ENCODE measurements around the gene POLE4.

POLE4 gene

GRCh38 chr2:74975016-74975415 is 16.6 kb downstream of the POLE4 start:
- no peak overlapping the region for H3K4me2 ChIP-seq
- no peaks in the 10 kb centered on the region for H3K36me3 ChIP-seq (ENCODE audit: insufficient read depth)
- no peak overlapping the region for H2AFZ ChIP-seq (ENCODE audit: low read depth)
- H4K20me1 ChIP-seq (ENCODE audit: insufficient read depth) = no peaks in the 10 kb centered on the region
- no peak for TF ChIP-seq CTCF (conservative IDR thresholded peaks at IDR 0.05; ENCODE audit: low read depth, low read length)
- no peaks in the 10 kb centered on the region for H3K79me2 ChIP-seq (ENCODE audit: insufficient read depth, low read depth)
- no peaks in the 10 kb centered on the region for H3K4me1 ChIP-seq (ENCODE audit: low read depth, poor library complexity, severe bottlenecking)
- no peak overlapping the region for H3K9ac ChIP-seq
- H3K27ac ChIP-seq = no peak overlapping the region
- H3K4me3 ChIP-seq (IDR thresholded peaks at IDR 0.05; ENCODE audit: insufficient read depth, low read depth, low read length) = no peak overlapping the region
- H3K27me3 ChIP-seq (ENCODE audit: insufficient read depth, low read depth) = no peaks in the 10 kb centered on the region

GRCh38 chr2:74979844-74980243 is 21.4 kb downstream of the POLE4 start:
- H3K4me2 ChIP-seq = no peak overlapping the region

GRCh38 chr2:74982577-74982976 is 24.1 kb downstream of the POLE4 start:
- H3K36me3 ChIP-seq (ENCODE audit: insufficient read depth) = no peaks in the 10 kb centered on the region
- no peak for TF ChIP-seq CTCF (conservative IDR thresholded peaks at IDR 0.05; ENCODE audit: low read depth, low read length)
- H3K79me2 ChIP-seq (ENCODE audit: insufficient read depth, low read depth) = no peaks in the 10 kb centered on the region
- no peaks in the 10 kb centered on the region for H3K27me3 ChIP-seq (ENCODE audit: insufficient read depth, low read depth)
- no peak overlapping the region for H2AFZ ChIP-seq (ENCODE audit: low read depth)
- no peak overlapping the region for H3K27ac ChIP-seq
- H3K9ac ChIP-seq = no peak overlapping the region
- no peak overlapping the region for H3K4me3 ChIP-seq (IDR thresholded peaks at IDR 0.05; ENCODE audit: insufficient read depth, low read depth, low read length)
- no peaks in the 10 kb centered on the region for H3K4me1 ChIP-seq (ENCODE audit: low read depth, poor library complexity, severe bottlenecking)
- H4K20me1 ChIP-seq (ENCODE audit: insufficient read depth) = no peaks in the 10 kb centered on the region
- no peak overlapping the region for H3K4me2 ChIP-seq

More at GRCh38 chr2:74979844-74980243, 21.4 kb downstream of the POLE4 start:
- H2AFZ ChIP-seq (ENCODE audit: low read depth) = no peak overlapping the region
- no peak overlapping the region for H3K27ac ChIP-seq
- no peak overlapping the region for H3K4me3 ChIP-seq (IDR thresholded peaks at IDR 0.05; ENCODE audit: insufficient read depth, low read depth, low read length)
- H4K20me1 ChIP-seq (ENCODE audit: insufficient read depth) = no peaks in the 10 kb centered on the region
- TF ChIP-seq CTCF (conservative IDR thresholded peaks at IDR 0.05; ENCODE audit: low read depth, low read length) = no peak
- no peaks in the 10 kb centered on the region for H3K27me3 ChIP-seq (ENCODE audit: insufficient read depth, low read depth)
- no peaks in the 10 kb centered on the region for H3K79me2 ChIP-seq (ENCODE audit: insufficient read depth, low read depth)
- no peak overlapping the region for H3K9ac ChIP-seq
- H3K4me1 ChIP-seq (ENCODE audit: low read depth, poor library complexity, severe bottlenecking) = no peaks in the 10 kb centered on the region
- H3K36me3 ChIP-seq (ENCODE audit: insufficient read depth) = no peaks in the 10 kb centered on the region

GRCh38 chr2:74983631-74984392 is 25.4 kb downstream of the POLE4 start:
- no peaks in the 10 kb centered on the region for H3K36me3 ChIP-seq (ENCODE audit: insufficient read depth)
- H3K4me3 ChIP-seq (IDR thresholded peaks at IDR 0.05; ENCODE audit: insufficient read depth, low read depth, low read length) = no peak overlapping the region
- no peaks in the 10 kb centered on the region for H3K4me1 ChIP-seq (ENCODE audit: low read depth, poor library complexity, severe bottlenecking)
- H3K9ac ChIP-seq = no peak overlapping the region
- H3K27me3 ChIP-seq (ENCODE audit: insufficient read depth, low read depth) = no peaks in the 10 kb centered on the region
- no peak overlapping the region for H3K27ac ChIP-seq
- TF ChIP-seq CTCF (conservative IDR thresholded peaks at IDR 0.05; ENCODE audit: low read depth, low read length) = no peak
- no peak overlapping the region for H3K4me2 ChIP-seq
- H4K20me1 ChIP-seq (ENCODE audit: insufficient read depth) = no peaks in the 10 kb centered on the region
- H3K79me2 ChIP-seq (ENCODE audit: insufficient read depth, low read depth) = no peaks in the 10 kb centered on the region
- no peak overlapping the region for H2AFZ ChIP-seq (ENCODE audit: low read depth)
